MG63 (cell line): ENCODE measurements around the gene CCDC83. TPM values are rescaled to one million over a fixed set of nuclear protein-coding genes. Genes with fewer than 3 reads are reported as not detected.
A peak's percentile ranks its signal among the peaks of the same experiment; 100 is the strongest.
"Not testable (repeated sequence)": the region's sequence is repeated elsewhere in the genome, so short reads cannot be mapped to it uniquely, and the experiment has no call there.

Experiments
- DNase-seq: peaks from one replicate; pipeline ENCODE4 v3.0.0-alpha.2; 2020
- H3K27me3 ChIP-seq: fragments of 250-450 bp; sonication (Bioruptor Pico); 2 replicates; pipeline ENCODE4 v1.5.1; 2020; ENCODE audit warnings: mild to moderate bottlenecking, moderate library complexity
- H3K36me3 ChIP-seq: fragments of 250-450 bp; sonication (Bioruptor Pico); 2 replicates; pipeline ENCODE4 v1.5.1; 2020; ENCODE audit warnings: mild to moderate bottlenecking, moderate library complexity
- H3K4me3 ChIP-seq: fragments of 250-450 bp; sonication (Bioruptor Pico); 2 replicates; pipeline ENCODE4 v1.5.1; 2020; ENCODE audit warnings: mild to moderate bottlenecking, moderate library complexity
- H3K9me3 ChIP-seq: fragments of 250-450 bp; sonication (Bioruptor Pico); 2 replicates; pipeline ENCODE4 v1.5.1; 2020; ENCODE audit warnings: mild to moderate bottlenecking, moderate library complexity
- total RNA-seq: library from RNA; depleted of rRNA; stranded (reverse); fragments of >200 nt; shearing (Covaris generic); gene quantifications from 2 replicates; pipeline ENCODE4 v1.2.3, GENCODE V29; 2014; ENCODE audit warnings: low replicate concordance

Gene CCDC83
- total RNA-seq, 1 experiment from 2014 or later, result not detected

DNA sequence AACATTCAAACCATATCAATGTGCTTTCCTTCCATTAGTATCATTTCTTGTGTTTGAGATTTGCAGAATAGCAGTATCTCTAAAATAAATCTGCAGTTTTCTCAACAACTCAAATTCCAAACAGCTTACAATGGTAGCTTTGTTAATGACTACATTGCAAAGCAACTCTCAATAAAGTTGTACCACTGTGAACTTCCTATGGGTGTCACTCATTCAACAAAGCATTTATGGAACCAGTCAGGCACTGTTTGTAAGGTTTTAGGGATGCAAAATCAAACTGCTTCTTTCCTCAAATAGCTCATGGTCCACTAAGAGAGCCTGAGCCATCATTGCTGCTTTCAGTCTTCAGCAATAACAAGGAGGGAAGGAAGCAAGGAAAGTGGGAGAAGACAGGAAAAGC is 91.0 kb downstream of the CCDC83 start:
- Histone ChIP-seq H3K36me3 (no peaks in the 10 kb centered on the region), H3K4me3 (no peak overlapping the region), H3K9me3 (no peaks in the 10 kb centered on the region), H3K27me3 (no peaks in the 10 kb centered on the region)
- no peak for DNase-seq

DNA sequence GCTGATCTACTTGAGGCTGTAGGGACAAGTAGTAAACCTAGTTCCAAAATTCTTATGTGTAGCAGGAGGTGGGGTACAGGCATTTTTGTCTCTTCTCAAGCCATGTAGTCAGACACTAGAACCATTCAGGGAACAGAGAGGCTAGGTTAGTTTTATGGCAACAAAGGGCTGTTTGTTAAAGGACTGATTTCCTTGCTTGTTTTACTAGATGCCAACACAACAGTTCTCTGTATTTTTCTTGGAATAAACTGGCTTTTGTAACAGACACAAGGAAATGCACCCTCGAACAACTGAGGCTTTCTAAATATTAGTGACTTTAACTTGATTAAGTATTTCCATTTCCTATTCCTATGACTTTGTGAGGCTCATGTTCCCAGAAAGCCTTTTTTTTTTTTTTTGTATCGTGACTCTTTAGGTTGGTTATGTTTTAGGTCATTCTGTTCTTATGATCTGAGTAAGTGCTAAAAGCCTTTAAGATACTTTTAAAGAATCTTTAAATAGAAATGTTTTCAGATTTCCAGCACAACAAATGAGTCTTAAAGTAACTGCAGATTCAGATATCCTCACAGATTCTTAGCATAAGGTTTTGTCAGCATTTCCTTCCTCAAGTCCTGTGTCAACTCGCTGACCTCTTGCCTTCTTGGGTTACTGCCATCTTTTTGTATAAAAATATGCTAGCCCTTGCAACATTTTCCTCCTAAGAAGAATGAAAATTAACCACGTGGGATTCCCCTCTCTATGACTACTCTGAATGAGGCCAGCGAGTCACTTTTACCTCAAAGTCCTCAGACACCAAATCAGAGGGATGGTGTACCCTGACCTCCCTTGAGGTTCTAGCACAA is 92.5 kb downstream of the CCDC83 start:
- no peak overlapping the region for H3K4me3 ChIP-seq
- H3K9me3 ChIP-seq, result no peaks in the 10 kb centered on the region
- no peaks in the 10 kb centered on the region for H3K27me3 ChIP-seq
- peak; percentile 20 for DNase-seq
- H3K36me3 ChIP-seq, result no peaks in the 10 kb centered on the region

- no peaks in the 10 kb centered on the region for H3K9me3 ChIP-seq
- no peak for DNase-seq
- peaks cover 11% of the 10 kb centered on the region for H3K36me3 ChIP-seq
- H3K27me3 ChIP-seq, result no peaks in the 10 kb centered on the region
- H3K4me3 ChIP-seq, result no peak overlapping the region
Observed at GRCh38 chr11:85948884-85949283, 93.7 kb downstream of the CCDC83 start.

DNA sequence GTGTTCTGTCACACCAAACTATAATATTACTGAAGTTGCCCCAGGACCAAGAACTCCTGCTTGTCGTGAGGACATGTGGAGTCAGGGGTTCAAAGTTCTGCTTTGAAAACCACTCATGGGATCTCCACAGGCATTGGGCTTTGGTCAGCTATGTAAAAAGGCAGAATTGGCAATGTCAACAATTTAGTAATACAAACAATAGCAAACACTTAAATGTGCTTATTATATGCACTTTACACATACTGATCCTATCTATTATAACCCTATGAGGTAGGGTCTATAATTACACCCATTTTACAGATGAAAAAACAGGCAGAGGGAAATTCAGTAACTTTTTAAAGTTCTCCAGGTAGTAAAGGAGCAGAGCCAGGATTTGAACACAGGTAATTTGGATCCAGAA is 94.6 kb downstream of the CCDC83 start:
- Histone ChIP-seq H3K36me3 (peaks cover 19% of the 10 kb centered on the region), H3K9me3 (no peaks in the 10 kb centered on the region), H3K27me3 (no peaks in the 10 kb centered on the region), H3K4me3 (no peak overlapping the region)
- DNase-seq, result no peak

GRCh38 chr11:85950317-85951048 is 95.3 kb downstream of the CCDC83 start:
- no peaks in the 10 kb centered on the region for H3K27me3 ChIP-seq
- no peaks in the 10 kb centered on the region for H3K9me3 ChIP-seq
- peaks cover 25% of the 10 kb centered on the region for H3K36me3 ChIP-seq
- no peak for DNase-seq
- no peak overlapping the region for H3K4me3 ChIP-seq

DNA sequence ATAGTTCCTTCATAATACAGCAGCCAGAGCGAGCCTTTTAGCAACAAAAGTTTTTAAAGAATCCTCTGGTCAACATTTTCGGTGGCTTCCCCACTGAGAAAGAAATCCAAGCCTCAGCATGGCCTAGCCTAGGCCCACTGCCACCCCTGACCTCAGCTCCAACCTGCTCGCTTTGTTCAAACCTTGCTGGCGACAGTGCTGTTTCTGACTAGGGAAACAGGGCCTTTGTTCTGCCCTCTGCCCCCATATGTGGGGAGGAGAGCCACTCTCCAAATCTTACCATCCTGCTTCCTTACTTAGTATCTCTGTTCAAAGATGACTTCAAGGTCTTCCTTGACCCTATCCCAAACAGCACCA is 95.8 kb downstream of the CCDC83 start:
- no peak overlapping the region for H3K4me3 ChIP-seq
- peaks cover 30% of the 10 kb centered on the region for H3K36me3 ChIP-seq
- H3K27me3 ChIP-seq, result no peaks in the 10 kb centered on the region
- DNase-seq, result no peak
- H3K9me3 ChIP-seq, result no peaks in the 10 kb centered on the region

DNA sequence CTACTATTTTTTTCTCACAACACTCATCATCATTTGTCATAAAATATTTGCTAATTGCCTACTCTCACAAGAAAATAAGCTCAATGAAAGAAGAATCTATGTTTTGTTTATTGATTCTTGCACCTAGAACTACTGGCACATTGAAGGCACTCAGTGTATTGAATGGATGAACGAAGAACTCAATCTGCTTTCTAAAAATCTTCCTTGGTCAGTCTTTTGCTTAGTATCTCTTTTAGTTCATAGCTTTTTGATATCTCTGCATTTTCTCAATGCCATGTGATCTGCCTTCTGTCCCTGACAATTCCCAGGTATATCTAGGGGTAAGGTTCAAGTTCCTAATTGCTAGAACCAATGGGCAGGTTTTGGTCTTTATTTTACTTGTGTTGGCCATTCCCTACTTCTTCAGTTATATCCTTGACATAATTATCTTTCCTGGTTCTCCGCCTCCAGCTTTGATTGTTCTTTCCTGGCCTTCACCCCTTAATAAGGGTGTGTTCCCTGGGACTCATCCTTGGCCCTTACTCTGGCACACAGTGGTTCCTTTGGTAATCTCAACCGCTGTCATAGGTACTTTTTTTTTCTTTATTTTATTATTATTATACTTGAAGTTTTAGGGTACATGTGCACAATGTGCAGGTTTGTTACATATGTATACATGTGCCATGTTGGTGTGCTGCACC is 96.4 kb downstream of the CCDC83 start:
- H3K27me3 ChIP-seq, result no peaks in the 10 kb centered on the region
- H3K4me3 ChIP-seq, result no peak overlapping the region
- peaks cover 36% of the 10 kb centered on the region for H3K36me3 ChIP-seq
- DNase-seq, result no peak
- no peaks in the 10 kb centered on the region for H3K9me3 ChIP-seq

DNA sequence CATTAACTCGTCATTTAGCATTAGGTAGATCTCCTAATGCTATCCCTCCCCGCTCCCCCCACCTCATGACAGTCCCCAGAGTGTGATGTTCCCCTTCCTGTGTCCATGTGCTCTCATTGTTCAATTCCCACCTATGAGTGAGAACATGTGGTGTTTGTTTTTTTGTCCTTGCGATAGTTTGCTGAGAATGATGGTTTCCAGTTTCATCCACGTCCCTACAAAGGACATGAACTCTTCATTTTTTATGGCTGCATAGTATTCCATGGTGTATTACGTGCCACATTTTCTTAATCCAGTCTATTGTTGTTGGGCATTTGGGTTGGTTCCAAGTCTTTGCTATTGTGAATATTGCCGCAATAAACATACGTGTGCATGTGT is 96.9 kb downstream of the CCDC83 start:
- H3K27me3 ChIP-seq, H3K9me3 ChIP-seq, DNase-seq, H3K4me3 ChIP-seq: not testable (repeated sequence)
- H3K36me3 ChIP-seq, result peaks cover 40% of the 10 kb centered on the region

DNA sequence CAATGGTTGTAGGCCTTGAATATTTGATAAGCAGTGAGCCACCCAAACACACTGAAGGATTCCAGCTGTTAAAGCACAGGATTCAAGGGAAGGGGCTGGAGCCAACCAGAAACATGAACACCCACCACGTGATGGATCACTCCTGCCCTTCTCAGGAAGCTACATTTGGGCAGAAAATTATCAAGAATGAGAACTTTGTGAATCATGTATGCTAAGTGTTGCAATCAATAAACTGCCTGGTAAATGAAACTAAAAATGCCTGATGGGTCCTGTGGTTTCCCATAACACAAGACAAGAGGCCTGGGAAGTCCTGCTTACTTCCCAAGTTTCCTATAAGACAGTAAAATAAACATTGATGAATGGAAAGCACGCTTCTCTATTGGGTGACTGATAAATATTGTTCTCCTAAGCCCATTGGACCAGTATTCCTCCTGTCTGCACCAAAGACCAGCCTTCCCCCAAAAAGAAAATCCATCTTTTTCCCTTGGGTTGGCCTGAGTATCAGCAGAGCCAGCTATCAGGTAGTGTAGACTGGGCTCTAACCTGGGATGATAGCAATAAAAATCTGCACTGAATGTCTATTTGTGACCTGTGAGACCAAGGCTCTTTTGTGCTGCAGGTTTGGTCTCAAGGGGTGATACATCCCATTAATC is 98.4 kb downstream of the CCDC83 start:
- Histone ChIP-seq H3K27me3 (no peaks in the 10 kb centered on the region), H3K9me3 (no peaks in the 10 kb centered on the region), H3K36me3 (peaks cover 53% of the 10 kb centered on the region), H3K4me3 (no peak overlapping the region)
- DNase-seq, result no peak

- H3K27me3 ChIP-seq, result no peaks in the 10 kb centered on the region
- H3K36me3 ChIP-seq, result peaks cover 69% of the 10 kb centered on the region
- no peak overlapping the region for H3K4me3 ChIP-seq
- H3K9me3 ChIP-seq, result no peaks in the 10 kb centered on the region
- no peak for DNase-seq
Observed at GRCh38 chr11:85955531-85955930, 100.3 kb downstream of the CCDC83 start.

DNA sequence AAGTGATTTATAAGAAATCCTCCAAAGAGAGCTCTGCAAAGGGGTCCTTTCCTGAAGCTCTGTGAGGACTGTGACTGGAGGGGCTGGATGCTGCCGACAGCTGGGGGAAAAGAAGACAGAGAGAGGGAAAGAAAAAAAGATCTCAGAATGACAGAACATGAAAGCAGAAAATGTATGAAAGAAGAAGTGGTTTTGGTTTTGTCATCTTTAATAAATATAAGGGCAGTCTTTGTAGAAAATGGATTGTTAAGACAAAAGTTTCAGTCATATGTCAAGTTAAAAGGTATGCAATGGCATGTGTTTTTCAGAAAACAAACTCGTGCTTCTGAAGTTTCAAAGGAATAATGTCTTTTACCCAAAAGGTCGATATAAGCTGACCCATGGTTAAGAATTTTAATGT is 105.5 kb downstream of the CCDC83 start:
- Histone ChIP-seq H3K27me3 (no peaks in the 10 kb centered on the region), H3K36me3 (peaks cover 73% of the 10 kb centered on the region)
- no peak for DNase-seq

GRCh38 chr11:85961130-85961529 is 105.9 kb downstream of the CCDC83 start:
- peaks cover 71% of the 10 kb centered on the region for H3K36me3 ChIP-seq

More for the DNA sequence above, 105.5 kb downstream of the CCDC83 start:
- no peaks in the 10 kb centered on the region for H3K9me3 ChIP-seq
- no peak overlapping the region for H3K4me3 ChIP-seq

DNA sequence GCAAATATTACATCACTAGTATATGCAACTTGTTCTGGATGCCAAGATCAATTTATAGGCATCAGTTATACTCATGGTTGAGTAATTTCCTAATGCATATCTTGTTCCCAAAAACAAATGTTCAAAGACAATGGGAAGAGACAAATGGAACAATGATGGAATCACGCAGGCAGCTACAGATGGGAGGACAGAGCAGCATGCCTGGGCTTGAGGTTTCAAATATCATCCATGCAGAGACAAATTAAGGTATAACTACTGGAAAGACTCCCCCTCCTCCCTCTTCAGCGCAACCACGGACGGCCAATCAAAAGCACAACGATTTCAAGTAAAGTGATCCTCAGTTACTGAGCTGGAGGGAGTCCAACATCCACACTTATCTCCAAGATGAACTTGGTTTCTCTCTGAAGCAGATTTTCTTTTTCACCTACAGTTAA is 106.8 kb downstream of the CCDC83 start:
- H3K27me3 ChIP-seq, result no peaks in the 10 kb centered on the region
- H3K4me3 ChIP-seq, result no peak overlapping the region
- no peak for DNase-seq
- peaks cover 72% of the 10 kb centered on the region for H3K36me3 ChIP-seq
- no peaks in the 10 kb centered on the region for H3K9me3 ChIP-seq

More at GRCh38 chr11:85961130-85961529, 105.9 kb downstream of the CCDC83 start:
- Histone ChIP-seq H3K9me3 (no peaks in the 10 kb centered on the region), H3K4me3 (no peak overlapping the region), H3K27me3 (no peaks in the 10 kb centered on the region)
- no peak for DNase-seq

DNA sequence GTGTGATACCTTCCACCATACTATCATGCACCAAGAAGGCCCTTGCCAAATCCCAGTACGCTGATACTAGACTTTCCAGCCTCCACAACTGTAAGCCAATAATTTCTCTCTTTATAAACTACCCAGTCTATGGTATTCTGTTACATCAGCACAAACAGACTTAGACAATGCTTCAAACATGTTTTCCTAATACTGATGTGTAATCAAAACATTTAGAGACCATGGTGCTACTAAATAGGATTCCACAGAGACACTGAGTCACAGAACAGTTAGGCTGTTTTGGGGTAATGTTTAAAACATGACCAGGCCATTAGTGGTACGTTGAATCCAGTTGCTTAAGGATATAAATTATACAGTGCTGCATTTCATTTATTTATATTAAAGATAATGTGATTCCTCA is 110.0 kb downstream of the CCDC83 start:
- peaks cover 59% of the 10 kb centered on the region for H3K36me3 ChIP-seq
- H3K4me3 ChIP-seq, result no peak overlapping the region
- no peak for DNase-seq
- no peaks in the 10 kb centered on the region for H3K9me3 ChIP-seq
- H3K27me3 ChIP-seq, result no peaks in the 10 kb centered on the region

GRCh38 chr11:85967457-85967856 is 112.3 kb downstream of the CCDC83 start:
- peaks cover 69% of the 10 kb centered on the region for H3K36me3 ChIP-seq
- DNase-seq, result no peak
- H3K9me3 ChIP-seq, result no peaks in the 10 kb centered on the region
- no peaks in the 10 kb centered on the region for H3K27me3 ChIP-seq
- no peak overlapping the region for H3K4me3 ChIP-seq
